Endothelial cell of umbilical vein (primary cell): ENCODE data around the gene PPP2CA. TPM values are rescaled to one million over a fixed set of nuclear protein-coding genes. Genes with fewer than 3 reads are reported as not detected.
"Not testable (repeated sequence)": the region's sequence is repeated elsewhere in the genome, so short reads cannot be mapped to it uniquely, and the experiment has no call there.

Experiments used
- BruUV-seq: library from RNA; stranded (reverse); fragments of 400-500 nt; replicated peaks from 2 replicates; lab custom pipeline; 2021; lab: Mats Ljungman, UMichigan
- CTCF ChIA-PET: fragments of 300-600, 350-600 bp; sonication (Branson Sonifier 250); formaldehyde crosslinking; loops from one replicate; lab custom pipeline; 2021; ENCODE audit warnings: antibody characterized with exemption, inconsistent platforms; lab: Charles Lee
- POLR2A ChIA-PET: fragments of 300-600, 350-600 bp; sonication (Branson Sonifier 250); formaldehyde crosslinking; loops from one replicate; lab custom pipeline; 2021; ENCODE audit warnings: antibody characterized with exemption, inconsistent platforms; lab: Charles Lee
- DNase-seq: peaks from one replicate; pipeline ENCODE4 v3.0.0-alpha.2; 2011; ENCODE audit warnings: low read depth, low spot score
- FAIRE-seq: peaks from 2 replicates; lab custom pipeline; 2011; peaks lifted over from hg19 to GRCh38; lab: Jason Lieb, UNC
- H2AFZ ChIP-seq: 2 replicates; pipeline ENCODE4 v1.6.0; 2012; ENCODE audit warnings: low read depth, low read length, control low read depth, inconsistent platforms
- H3K27ac ChIP-seq: 2 replicates; pipeline ENCODE4 v1.5.1; 2011; ENCODE audit warnings: low read depth, mild to moderate bottlenecking, control low read depth, low read length, moderate library complexity; ENCODE audit not compliant: insufficient read depth
- H3K27me3 ChIP-seq, 2 experiments: 2 replicates each; pipeline versions ENCODE4 v1.6.0 to v1.6.1; 2011; ENCODE audit warnings: low read length in 2 of 2, mixed read lengths in 1 of 2; ENCODE audit not compliant: control insufficient read depth in 2 of 2, insufficient read depth in 2 of 2
- H3K36me3 ChIP-seq, 2 experiments: 2 replicates in 1 of 2; 3 replicates in 1 of 2; pipeline ENCODE4 v1.5.1; 2011; ENCODE audit warnings: low read length in 2 of 2, mild to moderate bottlenecking in 1 of 2, moderate library complexity in 1 of 2; ENCODE audit not compliant: control insufficient read depth in 2 of 2, insufficient read depth in 2 of 2; ENCODE audit errors: extremely low read depth in 1 of 2
- H3K4me1 ChIP-seq: 3 replicates; pipeline ENCODE4 v1.5.1; 2011; ENCODE audit warnings: mild to moderate bottlenecking, low read length; ENCODE audit not compliant: control insufficient read depth, insufficient read depth; ENCODE audit errors: extremely low read depth
- H3K4me2 ChIP-seq: 2 replicates; pipeline ENCODE4 v1.6.1; 2011; ENCODE audit warnings: low read length, control low read depth, mixed read lengths; ENCODE audit not compliant: insufficient read depth
- H3K4me3 ChIP-seq, 3 experiments: fragments of 200-600 bp in 1 of 3; sonication (generic), shearing (Covaris generic) in 1 of 3; replicated peaks in 1 of 3; 2 replicates each; pipeline ENCODE4 v1.5.1; 2011 to 2016; ENCODE audit warnings: control low read depth in 3 of 3, low read length in 3 of 3, mild to moderate bottlenecking in 2 of 3, inconsistent platforms in 1 of 3, low read depth in 1 of 3, moderate library complexity in 1 of 3; ENCODE audit not compliant: insufficient read depth in 1 of 3
- H3K79me2 ChIP-seq: 2 replicates; pipeline ENCODE4 v1.6.0; 2012; ENCODE audit warnings: low read length, inconsistent platforms; ENCODE audit not compliant: control insufficient read depth, insufficient read depth
- H3K9ac ChIP-seq: replicated peaks from 2 replicates; pipeline ENCODE3; 2011; ENCODE audit warnings: low read length, control low read depth; ENCODE audit not compliant: insufficient read depth; ENCODE audit errors: extremely low read depth
- H3K9me1 ChIP-seq: replicated peaks from 3 replicates; pipeline ENCODE4 v1.6.0; 2011; ENCODE audit warnings: mild to moderate bottlenecking, low read length; ENCODE audit not compliant: control insufficient read depth, insufficient read depth; ENCODE audit errors: extremely low read depth
- H3K9me3 ChIP-seq: replicated peaks from 2 replicates; pipeline ENCODE4 v1.5.1; 2012; ENCODE audit warnings: low read length, inconsistent platforms; ENCODE audit not compliant: control insufficient read depth, insufficient read depth
- H4K20me1 ChIP-seq: replicated peaks from 2 replicates; pipeline ENCODE3; 2011; ENCODE audit warnings: mild to moderate bottlenecking, low read length; ENCODE audit not compliant: control insufficient read depth, insufficient read depth; ENCODE audit errors: extremely low read depth
- CTCF ChIP-seq, 2 donors: IDR thresholded peaks; 1 replicate in 1 of 2; 2 replicates in 1 of 2; pipeline ENCODE4 v1.5.1; 2011; ENCODE audit warnings: low read length in 2 of 2, mild to moderate bottlenecking in 2 of 2, moderate library complexity in 2 of 2, control low read depth in 1 of 2, inconsistent platforms in 1 of 2, low read depth in 1 of 2; ENCODE audit not compliant: insufficient read depth in 1 of 2; ENCODE audit errors: extremely low read depth in 1 of 2
- EZH2 ChIP-seq: IDR thresholded peaks from 2 replicates; pipeline ENCODE4 v1.6.1; 2012; ENCODE audit warnings: borderline replicate concordance, low read depth, mild to moderate bottlenecking, moderate library complexity, low read length, inconsistent platforms; ENCODE audit not compliant: severe bottlenecking
- FOS ChIP-seq: IDR thresholded peaks from 2 replicates; pipeline ENCODE4 v1.6.1; 2011; ENCODE audit warnings: mild to moderate bottlenecking, low read length, moderate library complexity, borderline replicate concordance; ENCODE audit not compliant: insufficient read depth
- GATA2 ChIP-seq: IDR thresholded peaks from 2 replicates; pipeline ENCODE4 v1.7.0; 2011; ENCODE audit warnings: low read depth, mild to moderate bottlenecking, moderate library complexity, mixed read lengths, low read length; ENCODE audit not compliant: insufficient read length, insufficient read depth
- JUN ChIP-seq: IDR thresholded peaks from 2 replicates; pipeline ENCODE4 v1.6.1; 2011; ENCODE audit warnings: borderline replicate concordance, low read depth; ENCODE audit not compliant: insufficient read length, insufficient read depth
- MAX ChIP-seq: IDR thresholded peaks from 2 replicates; pipeline ENCODE4 v1.6.1; 2011; ENCODE audit not compliant: insufficient read depth, insufficient read length
- MYC ChIP-seq: IDR thresholded peaks from one replicate; pipeline ENCODE4 v1.6.1; 2011; ENCODE audit warnings: mild to moderate bottlenecking, low read depth, low read length
- POLR2A ChIP-seq: IDR thresholded peaks from 2 replicates; pipeline ENCODE4 v1.6.1; 2012; ENCODE audit warnings: low read depth, mild to moderate bottlenecking, control low read depth, low read length
- POLR2AphosphoS5 ChIP-seq: IDR thresholded peaks from 2 replicates; pipeline ENCODE4 v1.6.1; 2012; ENCODE audit warnings: low read depth, mild to moderate bottlenecking, control low read depth, low read length, moderate library complexity; ENCODE audit not compliant: insufficient read depth
- dilution Hi-C: fragments of 300-500 bp; cut with MboI; formaldehyde crosslinking; loops from one replicate; pipeline ENCODE4 v1.15.0; 2019; ENCODE audit warnings: low sequenced_read_pairs; ENCODE audit not compliant: extremely low pct_ligation_motif_present
- intact Hi-C: fragments of 100-400 bp; cut with micrococcal nuclease; formaldehyde crosslinking; loops from one replicate; pipeline ENCODE4 v1.10.0; 2022
- polyA plus RNA-seq, 4 experiments: library from polyadenylated mRNA; depleted of rRNA in 3 of 4; stranded (reverse) in 3 of 4; unstranded in 1 of 4; fragments of >200 nt; gene quantifications; 2 replicates each; pipeline versions ENCODE4 v1.2.1 to v1.2.3, GENCODE V29; 2011 to 2012; ENCODE audit warnings: missing spikeins in 1 of 4
- total RNA-seq: library from RNA; stranded (reverse); gene quantifications from 2 replicates; pipeline ENCODE4 v1.2.3, GENCODE V29; 2021

Gene PPP2CA
- total and polyA plus RNA-seq, 2 donors (not counting 3 experiments of a cell fraction or from before 2014, with no cell fraction given): 107 to 183 TPM

- Histone ChIP-seq H3K4me3 (no peak overlapping the region), H3K79me2 (peaks cover 100% of the 10 kb centered on the region), H2AFZ (no peak overlapping the region), H3K27me3 (no peaks in the 10 kb centered on the region), H3K4me1 (no peaks in the 10 kb centered on the region), H3K9me1 (no peaks in the 10 kb centered on the region), H4K20me1 (peaks cover 34% of the 10 kb centered on the region), H3K27ac (no peak overlapping the region), H3K9me3 (no peaks in the 10 kb centered on the region), H3K4me2 (no peak overlapping the region), H3K9ac (no peak overlapping the region), H3K36me3 (peaks cover 2 to 3% of the 10 kb centered on the region in 2 experiments)
- no peak for TF ChIP-seq CTCF (IDR thresholded peaks at IDR 0.05; ENCODE audit: extremely low read depth in 1 of 2, insufficient read depth in 1 of 2, low read depth in 1 of 2, low read length in 2 of 2)
- TF ChIP-seq MAX: no peak
- no peak for TF ChIP-seq MYC
- TF ChIP-seq FOS: no peak
- no peak for TF ChIP-seq POLR2A
- TF ChIP-seq EZH2: no peak
- TF ChIP-seq GATA2: no peak
- TF ChIP-seq JUN: no peak
- TF ChIP-seq POLR2AphosphoS5: no peak
- dilution Hi-C loops: no loop called here
- DNase-seq (no peak), FAIRE-seq (no peak)
- ChIA-PET POLR2A (no interaction called here), CTCF (interaction anchor here (0.6 kb wide), 1 partner anchor 34 kb away, joined by 3 read pairs; no protein-coding TSS in a partner anchor)
- intact Hi-C loops: no loop called here
- BruUV-seq: no TSS peak
Observed at GRCh38 chr5:134215757-134216156, 10.1 kb downstream of the PPP2CA start.

GRCh38 chr5:134211263-134212031 lies 14.4 kb downstream of the PPP2CA start:
- FAIRE-seq, H3K36me3 ChIP-seq, H3K4me3 ChIP-seq, BruUV-seq, H3K4me2 ChIP-seq, H3K9ac ChIP-seq, H3K9me1 ChIP-seq, H3K9me3 ChIP-seq, H3K27me3 ChIP-seq, H3K4me1 ChIP-seq, H3K27ac ChIP-seq, intact Hi-C loops, H2AFZ ChIP-seq, DNase-seq, dilution Hi-C loops: not testable (repeated sequence)
- Histone ChIP-seq H3K79me2 (peaks cover 100% of the 10 kb centered on the region), H4K20me1 (peaks cover 16% of the 10 kb centered on the region)
- POLR2A ChIA-PET: interaction anchor here (0.8 kb wide), 1 partner anchor 14 kb away, joined by 7 read pairs; no protein-coding TSS in a partner anchor
- CTCF ChIA-PET: interaction anchor here (0.7 to 1.1 kb wide), 4 partner anchors 14 to 34 kb away, joined by 3 to 4 read pairs (median 3); partner anchors contain the start of gene SKP1
